IMR-90 (cell line): ENCODE data around the gene MGAT5. TPM values are rescaled to one million over a fixed set of nuclear protein-coding genes. Genes with fewer than 3 reads are reported as not detected.

ENCODE experiments used
- ATAC-seq: fragments of 200-7000 bp; cut with Tn5 transposase; 2 replicates; pipeline ENCODE4 v1.9.1; 2020; ENCODE audit warnings: low read depth, mild to moderate bottlenecking, moderate library complexity
- BruUV-seq: library from RNA; stranded (reverse); fragments of 400-500 nt; replicated peaks from 2 replicates; lab custom pipeline; 2021; lab: Mats Ljungman, UMichigan
- CTCF ChIA-PET: fragments of 300-600 bp; formaldehyde crosslinking; extraction: SDS; loops from one replicate; lab custom pipeline; 2021; ENCODE audit warnings: antibody characterized with exemption; lab: Yijun Ruan, JAX
- POLR2A ChIA-PET: fragments of 300-600 bp; sonication (Branson Sonifier 250); formaldehyde crosslinking; loops from one replicate; lab custom pipeline; 2022; ENCODE audit warnings: antibody characterized with exemption; ENCODE audit not compliant: unreplicated experiment; lab: Charles Lee
- DNase-seq: peaks from one replicate; pipeline ENCODE4 v3.0.0; 2013
- H2AFZ ChIP-seq: replicated peaks from 2 replicates; pipeline ENCODE3; 2013; ENCODE audit warnings: low read length, mild to moderate bottlenecking; ENCODE audit not compliant: poor library complexity
- H2AK5ac ChIP-seq: 2 replicates; pipeline ENCODE4 v1.6.1; 2013; ENCODE audit warnings: low read depth, low read length, inconsistent platforms
- H2AK9ac ChIP-seq: replicated peaks from 2 replicates; pipeline ENCODE3; 2013; ENCODE audit warnings: mild to moderate bottlenecking, low read depth, low read length, moderate library complexity; ENCODE audit not compliant: poor library complexity
- H2BK120ac ChIP-seq: 2 replicates; pipeline ENCODE4 v1.6.1; 2013; ENCODE audit warnings: low read depth, low read length, inconsistent platforms
- H2BK15ac ChIP-seq: 3 replicates; pipeline ENCODE4 v1.6.1; 2013; ENCODE audit warnings: low read depth, low read length, inconsistent platforms
- H2BK20ac ChIP-seq: 2 replicates; pipeline ENCODE4 v1.6.1; 2013; ENCODE audit warnings: low read depth, mild to moderate bottlenecking, inconsistent platforms, low read length, moderate library complexity
- H2BK5ac ChIP-seq: 2 replicates; pipeline ENCODE4 v1.6.1; 2013; ENCODE audit warnings: mild to moderate bottlenecking, low read depth, low read length, inconsistent platforms; ENCODE audit not compliant: poor library complexity, severe bottlenecking
- H3K14ac ChIP-seq: replicated peaks from 2 replicates; pipeline ENCODE4 v1.6.1; 2013; ENCODE audit warnings: low read depth, low read length, inconsistent platforms
- H3K18ac ChIP-seq: 2 replicates; pipeline ENCODE4 v1.6.1; 2013; ENCODE audit warnings: low read depth, low read length, control low read depth
- H3K23ac ChIP-seq: 2 replicates; pipeline ENCODE4 v1.6.1; 2013; ENCODE audit warnings: low read depth, low read length, inconsistent platforms
- H3K27ac ChIP-seq: 2 replicates; pipeline ENCODE4 v1.5.1; 2013; ENCODE audit warnings: mild to moderate bottlenecking, control low read depth, low read length; ENCODE audit not compliant: insufficient read depth
- H3K27me3 ChIP-seq: 2 replicates; pipeline ENCODE4 v1.6.1; 2013; ENCODE audit warnings: low read length; ENCODE audit not compliant: control insufficient read depth, insufficient read depth
- H3K36me3 ChIP-seq: 2 replicates; pipeline ENCODE4 v1.6.1; 2013; ENCODE audit warnings: low read length, mixed read lengths; ENCODE audit not compliant: control insufficient read depth, insufficient read depth
- H3K4ac ChIP-seq: 2 replicates; pipeline ENCODE4 v1.6.1; 2013; ENCODE audit warnings: low read depth, low read length, inconsistent platforms
- H3K4me1 ChIP-seq: 2 replicates; pipeline ENCODE4 v1.6.1; 2013; ENCODE audit warnings: low read length, mixed read lengths; ENCODE audit not compliant: control insufficient read depth, insufficient read depth
- H3K4me2 ChIP-seq: 2 replicates; pipeline ENCODE4 v1.6.1; 2013; ENCODE audit warnings: low read depth, mild to moderate bottlenecking, control low read depth, low read length, moderate library complexity
- H3K4me3 ChIP-seq: 2 replicates; pipeline ENCODE4 v1.5.1; 2013; ENCODE audit warnings: low read depth, mild to moderate bottlenecking, control low read depth, low read length, moderate library complexity; ENCODE audit not compliant: insufficient read depth
- H3K56ac ChIP-seq: 2 replicates; pipeline ENCODE4 v1.6.1; 2013; ENCODE audit warnings: low read length, inconsistent platforms; ENCODE audit not compliant: insufficient read depth; ENCODE audit errors: extremely low read depth
- H3K79me1 ChIP-seq, 2 experiments: 2 replicates each; pipeline ENCODE4 v1.6.1; 2013; ENCODE audit warnings: low read length in 2 of 2, inconsistent platforms in 1 of 2, low read depth in 1 of 2
- H3K9ac ChIP-seq: 2 replicates; pipeline ENCODE4 v1.6.1; 2013; ENCODE audit warnings: low read depth, low read length, control low read depth
- H3K9me1 ChIP-seq: 2 replicates; pipeline ENCODE4 v1.6.1; 2013; ENCODE audit warnings: low read length, inconsistent platforms; ENCODE audit not compliant: insufficient read depth
- H3K9me3 ChIP-seq: 2 replicates; pipeline ENCODE4 v1.6.1; 2013; ENCODE audit warnings: low read length; ENCODE audit not compliant: control insufficient read depth, insufficient read depth
- H4K20me1 ChIP-seq: 2 replicates; pipeline ENCODE4 v1.6.1; 2013; ENCODE audit warnings: low read length, inconsistent platforms; ENCODE audit not compliant: insufficient read depth
- H4K5ac ChIP-seq: 2 replicates; pipeline ENCODE4 v1.6.1; 2013; ENCODE audit warnings: mild to moderate bottlenecking, low read depth, low read length, control low read depth
- H4K8ac ChIP-seq, 2 experiments: 2 replicates each; pipeline ENCODE4 v1.6.1; 2013; ENCODE audit warnings: low read depth in 2 of 2, low read length in 2 of 2, control low read depth in 1 of 2, inconsistent platforms in 1 of 2
- H4K91ac ChIP-seq: 2 replicates; pipeline ENCODE4 v1.6.1; 2013; ENCODE audit warnings: low read depth, low read length, inconsistent platforms; ENCODE audit not compliant: insufficient read depth
- BHLHE40 ChIP-seq: fragments of 150-350 bp; IDR thresholded peaks from 2 replicates; pipeline ENCODE4 v1.6.1; 2016; ENCODE audit warnings: mild to moderate bottlenecking, low read depth, low read length
- CEBPB ChIP-seq: IDR thresholded peaks from 2 replicates; pipeline ENCODE4 v1.6.1; 2012; ENCODE audit warnings: low read depth, low read length, improper control_type of control experiment
- CHD1 ChIP-seq: IDR thresholded peaks from 2 replicates; pipeline ENCODE4 v1.6.1; 2012; ENCODE audit warnings: low read depth, low read length, improper control_type of control experiment
- CTCF ChIP-seq: conservative IDR thresholded peaks from 2 replicates; pipeline ENCODE4 v1.5.1; 2012; ENCODE audit warnings: mild to moderate bottlenecking, low read depth, low read length, improper control_type of control experiment
- ELK1 ChIP-seq: fragments of 150-350 bp; IDR thresholded peaks from 2 replicates; pipeline ENCODE4 v1.6.1; 2016; ENCODE audit warnings: low read depth, mild to moderate bottlenecking, low read length, moderate library complexity, borderline replicate concordance
- FOS ChIP-seq: fragments of 150-350 bp; IDR thresholded peaks from 2 replicates; pipeline ENCODE4 v1.6.1; 2016; ENCODE audit warnings: low read depth, low read length
- MAFK ChIP-seq: IDR thresholded peaks from 2 replicates; pipeline ENCODE4 v1.6.1; 2012; ENCODE audit warnings: low read depth, low read length, improper control_type of control experiment
- MAZ ChIP-seq: IDR thresholded peaks from 2 replicates; pipeline ENCODE4 v1.6.1; 2012; ENCODE audit warnings: low read depth, mild to moderate bottlenecking, low read length, improper control_type of control experiment, moderate library complexity, borderline replicate concordance
- MXI1 ChIP-seq: IDR thresholded peaks from 2 replicates; pipeline ENCODE4 v1.6.1; 2012; ENCODE audit warnings: low read depth, mild to moderate bottlenecking, low read length, moderate library complexity, borderline replicate concordance
- NFE2L2 ChIP-seq: fragments of 150-350 bp; IDR thresholded peaks from 2 replicates; pipeline ENCODE4 v1.6.1; 2016; ENCODE audit warnings: low read depth, mild to moderate bottlenecking, low read length
- POLR2A ChIP-seq: IDR thresholded peaks from 2 replicates; pipeline ENCODE4 v1.6.1; 2012; ENCODE audit warnings: mild to moderate bottlenecking, low read depth, low read length
- RAD21 ChIP-seq: IDR thresholded peaks from 2 replicates; pipeline ENCODE4 v1.6.1; 2012; ENCODE audit warnings: low read length, improper control_type of control experiment
- RCOR1 ChIP-seq: IDR thresholded peaks from 2 replicates; pipeline ENCODE4 v1.6.1; 2012; ENCODE audit warnings: mild to moderate bottlenecking, low read length, improper control_type of control experiment; ENCODE audit not compliant: insufficient replicate concordance
- RFX5 ChIP-seq: IDR thresholded peaks from 2 replicates; pipeline ENCODE4 v1.8.0; 2012; ENCODE audit warnings: low read depth, mild to moderate bottlenecking, low read length, moderate library complexity
- SMC3 ChIP-seq: fragments of 150-350 bp; IDR thresholded peaks from 2 replicates; pipeline ENCODE4 v1.6.1; 2016; ENCODE audit warnings: low read depth, mild to moderate bottlenecking, antibody characterized with exemption, low read length, moderate library complexity
- USF2 ChIP-seq: fragments of 150-350 bp; IDR thresholded peaks from 2 replicates; pipeline ENCODE4 v1.6.1; 2017; ENCODE audit warnings: mild to moderate bottlenecking, antibody characterized with exemption, low read length, low read depth
- WGBS, 2 experiments: methylation state at CpG; one replicate each; pipeline versions ENCODE4 v1.1.5 to v1.1.7; 2013; ENCODE audit warnings: missing lambda C conversion rate in 2 of 2; ENCODE audit not compliant: insufficient read length in 1 of 2; ENCODE audit errors: extremely low coverage in 2 of 2; 5-methylcytosine and 5-hydroxymethylcytosine counted together
- dilution Hi-C: fragments of 300-500 bp; cut with HindIII; formaldehyde crosslinking; loops from one replicate; pipeline ENCODE4 v1.14.3; 2018; ENCODE audit warnings: low sequenced_read_pairs; ENCODE audit not compliant: unreplicated experiment
- in situ Hi-C: fragments of 300-500 bp; cut with MboI; formaldehyde crosslinking; loops from 3 replicates; pipeline ENCODE4 v1.14.3; 2019; ENCODE audit warnings: low sequenced_read_pairs, inconsistent platforms, mixed read lengths
- intact Hi-C: fragments of 100-400 bp; cut with micrococcal nuclease; formaldehyde crosslinking; loops from 2 replicates; pipeline ENCODE4 v1.10.0; 2022
- polyA plus RNA-seq, 3 experiments: library from polyadenylated mRNA; depleted of rRNA; stranded (reverse); fragments of >200 nt; gene quantifications; 2 replicates each; pipeline ENCODE4 v1.2.3, GENCODE V29; 2012; ENCODE audit warnings: low replicate concordance in 1 of 3
- total RNA-seq: library from RNA; depleted of rRNA; stranded (reverse); fragments of >200 nt; gene quantifications from 2 replicates; pipeline ENCODE4 v1.2.3, GENCODE V29; 2012

The MGAT5 gene
- total and polyA plus RNA-seq, 2 of the 4 experiments (the other 2 are of a cell fraction), result 22.9 to 59.9 TPM

GRCh38 chr2:134440336-134440909, 186.6 kb downstream of the MGAT5 start:
- in situ Hi-C loops, result no loop called here
- peaks cover 12% of the 10 kb centered on the region for H3K9me1 ChIP-seq
- CTCF ChIA-PET, result interaction anchor here (2.8 kb wide), 1 partner anchor 10 kb away, joined by 8 read pairs; no protein-coding TSS in a partner anchor
- H2AK9ac ChIP-seq, result no peak overlapping the region
- no peak overlapping the region for H3K27ac ChIP-seq
- no peak overlapping the region for H3K14ac ChIP-seq
- DNase-seq (no peak), ATAC-seq (no peak)
- POLR2A ChIA-PET, result no interaction called here
- no peak overlapping the region for H2AFZ ChIP-seq
- no peak for TF ChIP-seq CEBPB
- TF ChIP-seq RAD21, result no peak
- TF ChIP-seq BHLHE40, result no peak
- TF ChIP-seq RFX5, result no peak
- no peak for TF ChIP-seq MAZ
- TF ChIP-seq ELK1, result no peak
- no peak for TF ChIP-seq CTCF
- TF ChIP-seq NFE2L2, result no peak
- no peak for TF ChIP-seq CHD1
- TF ChIP-seq MAFK, result no peak
- no peak for TF ChIP-seq USF2
- no peak for TF ChIP-seq MXI1
- no peak for TF ChIP-seq POLR2A
- TF ChIP-seq FOS, result no peak
- TF ChIP-seq SMC3, result no peak
- TF ChIP-seq RCOR1, result no peak
- H2BK120ac ChIP-seq, result no peak overlapping the region
- intact Hi-C loops, result no loop called here
- H3K4ac ChIP-seq, result no peak overlapping the region
- H3K9ac ChIP-seq, result no peak overlapping the region
- no peaks in the 10 kb centered on the region for H3K9me3 ChIP-seq
- no peak overlapping the region for H3K56ac ChIP-seq
- H3K4me2 ChIP-seq, result no peak overlapping the region
- peaks cover 5 to 28% of the 10 kb centered on the region in 2 experiments; a peak in 3 of 4 replicates for H3K79me1 ChIP-seq
- peaks cover 57% of the 10 kb centered on the region for H3K36me3 ChIP-seq
- no peak overlapping the region for H3K23ac ChIP-seq
- dilution Hi-C loops, result no loop called here
- H4K91ac ChIP-seq, result no peak overlapping the region
- no peak overlapping the region for H3K18ac ChIP-seq
- no peak overlapping the region for H2BK15ac ChIP-seq
- WGBS, 2 experiments, result 96% methylated on average over 4 of the region's 16 CpGs; no CpG with 5 or more reads in 1 of the 2 experiments
- peaks cover 2% of the 10 kb centered on the region; the same call in 1 of the 2 replicates for H3K4me1 ChIP-seq
- H2BK5ac ChIP-seq, result no peak overlapping the region
- H4K20me1 ChIP-seq, result no peaks in the 10 kb centered on the region
- H4K8ac ChIP-seq, result no peak overlapping the region
- H3K4me3 ChIP-seq, result no peak overlapping the region
- H2AK5ac ChIP-seq, result no peak overlapping the region
- BruUV-seq, result no TSS peak
- H4K5ac ChIP-seq, result no peak overlapping the region
- no peaks in the 10 kb centered on the region for H3K27me3 ChIP-seq
- no peak overlapping the region for H2BK20ac ChIP-seq
